Femur (tissue), 1 donor: ENCODE measurements around the gene SAMD4B.
"Not testable (repeated sequence)": the region's sequence is repeated elsewhere in the genome, so short reads cannot be mapped to it uniquely, and the experiment has no call there.

Experiments used
- DNase-seq: peaks from one replicate; pipeline ENCODE4 v3.0.0-alpha.2; 2017

SAMD4B gene

GRCh38 chr19:39341719-39342604, at the start of gene SAMD4B:
Gene SAMD4B, plus strand, starts transcription at chr19:39342421. Its CDS starts 14,473 bp downstream, at chr19:39356894.
- peak; percentile 99 for DNase-seq

GRCh38 chr19:39293394-39293793, 48.8 kb upstream of the SAMD4B start:
- no peak for DNase-seq

GRCh38 chr19:39296055-39296645, 46.1 kb upstream of the SAMD4B start, which contains the start of gene IFNL1:
Gene IFNL1, plus strand, starts transcription at chr19:39296407. Its CDS starts 15 bp downstream, at chr19:39296422.
- DNase-seq, result no peak

- no peak for DNase-seq
Observed at GRCh38 chr19:39296906-39297305, 45.3 kb upstream of the SAMD4B start.

GRCh38 chr19:39297931-39298634, 44.1 kb upstream of the SAMD4B start:
- DNase-seq, result no peak

- DNase-seq, result no peak
Observed at GRCh38 chr19:39299404-39299803, 42.8 kb upstream of the SAMD4B start.

GRCh38 chr19:39299832-39300231, 42.4 kb upstream of the SAMD4B start:
- no peak for DNase-seq

GRCh38 chr19:39301021-39301420, 41.2 kb upstream of the SAMD4B start:
- no peak for DNase-seq

- no peak for DNase-seq
Observed at GRCh38 chr19:39301562-39301961, 40.7 kb upstream of the SAMD4B start.

GRCh38 chr19:39303373-39304184, 38.6 kb upstream of the SAMD4B start:
- no peak for DNase-seq

GRCh38 chr19:39304185-39304513, 38.1 kb upstream of the SAMD4B start:
- DNase-seq, result no peak

- no peak for DNase-seq
Observed at GRCh38 chr19:39304701-39305571, 37.3 kb upstream of the SAMD4B start.

- DNase-seq, result no peak
Observed at GRCh38 chr19:39306075-39306474, 36.1 kb upstream of the SAMD4B start.

- DNase-seq, result peak; percentile 52
Observed at GRCh38 chr19:39307046-39307821, 35.0 kb upstream of the SAMD4B start.

- no peak for DNase-seq
Observed at GRCh38 chr19:39307822-39308530, 34.2 kb upstream of the SAMD4B start.

GRCh38 chr19:39308531-39309304, 33.5 kb upstream of the SAMD4B start:
- DNase-seq, result no peak

GRCh38 chr19:39309305-39309670, 32.9 kb upstream of the SAMD4B start:
- DNase-seq, result not testable (repeated sequence)

- no peak for DNase-seq
Observed at GRCh38 chr19:39310558-39311311, 31.5 kb upstream of the SAMD4B start.
